Brain microvascular endothelial cell (primary cell): Measurements from ENCODE around the gene ARHGAP5.

ENCODE experiments used
- DNase-seq: peaks from one replicate; pipeline ENCODE4 v3.0.0-alpha.2; 2020
- H3K27ac ChIP-seq: fragments of 250-450 bp; sonication (Bioruptor Pico); 2 replicates; pipeline ENCODE4 v1.5.1; 2020; ENCODE audit warnings: mild to moderate bottlenecking, moderate library complexity
- H3K27me3 ChIP-seq: fragments of 250-450 bp; sonication (Bioruptor Pico); replicated peaks from 2 replicates; pipeline ENCODE4 v1.5.1; 2020; ENCODE audit warnings: mild to moderate bottlenecking
- H3K36me3 ChIP-seq: fragments of 250-450 bp; sonication (Bioruptor Pico); replicated peaks from 2 replicates; pipeline ENCODE4 v1.5.1; 2020; ENCODE audit warnings: mild to moderate bottlenecking
- H3K4me3 ChIP-seq: 2 replicates; pipeline ENCODE4 v1.5.1; 2011; ENCODE audit warnings: low read depth, mild to moderate bottlenecking, control low read depth, low read length, moderate library complexity
- in situ Hi-C: cut with HindIII; loops from 2 replicates; pipeline ENCODE4 v1.10.0; 2017; ENCODE audit warnings: low sequenced_read_pairs, low pct_ligation_motif_present
- TF ChIP-seq, protein P1 (sequence below): IDR thresholded peaks from 2 replicates; pipeline ENCODE4 v1.5.1; 2011; ENCODE audit warnings: low read depth, mild to moderate bottlenecking, moderate library complexity, low read length, control low read depth, inconsistent platforms; ENCODE audit errors: missing control alignments

The ARHGAP5 gene

GRCh38 chr14:32085182-32085844, 8.2 kb downstream of the ARHGAP5 start:
- no peak overlapping the region for H3K27ac ChIP-seq
- H3K36me3 ChIP-seq: no peaks in the 10 kb centered on the region
- H3K4me3 ChIP-seq: no peak overlapping the region
- H3K27me3 ChIP-seq: no peaks in the 10 kb centered on the region
- DNase-seq: no peak
- in situ Hi-C loops: no loop called here
- TF ChIP-seq, protein P1, sequence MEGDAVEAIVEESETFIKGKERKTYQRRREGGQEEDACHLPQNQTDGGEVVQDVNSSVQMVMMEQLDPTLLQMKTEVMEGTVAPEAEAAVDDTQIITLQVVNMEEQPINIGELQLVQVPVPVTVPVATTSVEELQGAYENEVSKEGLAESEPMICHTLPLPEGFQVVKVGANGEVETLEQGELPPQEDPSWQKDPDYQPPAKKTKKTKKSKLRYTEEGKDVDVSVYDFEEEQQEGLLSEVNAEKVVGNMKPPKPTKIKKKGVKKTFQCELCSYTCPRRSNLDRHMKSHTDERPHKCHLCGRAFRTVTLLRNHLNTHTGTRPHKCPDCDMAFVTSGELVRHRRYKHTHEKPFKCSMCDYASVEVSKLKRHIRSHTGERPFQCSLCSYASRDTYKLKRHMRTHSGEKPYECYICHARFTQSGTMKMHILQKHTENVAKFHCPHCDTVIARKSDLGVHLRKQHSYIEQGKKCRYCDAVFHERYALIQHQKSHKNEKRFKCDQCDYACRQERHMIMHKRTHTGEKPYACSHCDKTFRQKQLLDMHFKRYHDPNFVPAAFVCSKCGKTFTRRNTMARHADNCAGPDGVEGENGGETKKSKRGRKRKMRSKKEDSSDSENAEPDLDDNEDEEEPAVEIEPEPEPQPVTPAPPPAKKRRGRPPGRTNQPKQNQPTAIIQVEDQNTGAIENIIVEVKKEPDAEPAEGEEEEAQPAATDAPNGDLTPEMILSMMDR: no peak

DNA sequence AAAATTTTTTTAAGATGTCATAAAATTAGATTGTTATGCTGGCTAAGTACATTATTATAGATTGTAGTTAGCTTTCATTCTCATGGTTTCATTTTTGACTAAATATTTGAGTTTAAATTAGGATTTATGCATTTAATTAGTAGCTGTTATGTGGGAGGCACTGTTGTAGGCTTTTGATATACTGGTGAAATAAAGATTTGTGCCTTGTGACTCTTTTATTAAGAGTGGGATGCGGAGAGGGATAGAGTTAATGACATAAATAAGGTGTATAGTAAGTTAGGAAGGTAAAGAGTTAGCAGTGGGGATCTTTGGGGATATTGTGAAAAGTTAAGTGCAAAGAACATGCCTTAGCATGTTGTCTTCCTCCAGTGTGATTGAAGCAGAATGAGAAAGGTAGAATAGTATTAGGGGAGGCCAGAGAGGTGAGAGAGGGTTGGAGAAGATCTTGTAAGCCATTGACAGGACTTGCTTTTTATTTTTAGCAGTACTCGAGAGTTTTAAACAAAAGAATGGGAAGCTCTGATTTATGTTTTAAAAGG, 8.8 kb downstream of the ARHGAP5 start:
- no peak overlapping the region for H3K27ac ChIP-seq
- H3K4me3 ChIP-seq: no peak overlapping the region
- TF ChIP-seq, protein P1: no peak
- peaks cover 2% of the 10 kb centered on the region for H3K36me3 ChIP-seq
- in situ Hi-C loops: no loop called here
- no peaks in the 10 kb centered on the region for H3K27me3 ChIP-seq
- DNase-seq: no peak

DNA sequence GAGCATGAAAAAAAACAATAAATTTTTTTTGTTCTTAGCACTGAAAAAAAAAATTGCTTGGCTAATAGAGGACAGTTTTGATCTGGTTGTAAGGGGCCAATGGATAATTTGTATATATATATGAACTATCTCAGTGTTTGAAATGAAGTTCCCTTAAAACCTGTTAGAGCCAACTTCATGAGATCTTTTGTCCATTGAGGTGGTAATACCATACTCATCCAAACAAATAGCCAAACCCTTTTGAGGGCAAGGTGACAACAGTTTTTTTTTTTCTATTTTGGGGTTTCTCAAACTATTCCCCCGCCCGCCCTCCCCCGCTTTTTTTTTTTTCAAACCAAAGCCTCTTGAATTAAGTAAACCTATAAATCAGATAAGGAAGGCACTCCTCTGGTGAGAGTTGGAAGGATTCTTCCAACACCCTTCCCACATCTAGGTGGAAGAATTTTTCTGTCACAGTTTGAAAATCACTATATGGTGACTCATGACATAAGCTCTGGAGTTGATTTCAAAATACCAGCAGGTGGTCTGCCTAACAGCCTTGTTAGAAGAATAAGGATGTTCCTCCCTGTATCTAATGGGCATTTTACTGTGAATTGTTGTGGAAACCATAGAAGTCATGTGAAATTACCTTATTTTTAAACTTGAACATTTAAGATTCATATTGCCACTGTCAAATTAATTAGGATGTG, 10.2 kb downstream of the ARHGAP5 start:
- in situ Hi-C loops: no loop called here
- DNase-seq: peak; percentile 49
- Histone ChIP-seq H3K27ac (no peak overlapping the region), H3K4me3 (no peak overlapping the region), H3K36me3 (peaks cover 4% of the 10 kb centered on the region), H3K27me3 (no peaks in the 10 kb centered on the region)
- TF ChIP-seq, protein P1: no peak

DNA sequence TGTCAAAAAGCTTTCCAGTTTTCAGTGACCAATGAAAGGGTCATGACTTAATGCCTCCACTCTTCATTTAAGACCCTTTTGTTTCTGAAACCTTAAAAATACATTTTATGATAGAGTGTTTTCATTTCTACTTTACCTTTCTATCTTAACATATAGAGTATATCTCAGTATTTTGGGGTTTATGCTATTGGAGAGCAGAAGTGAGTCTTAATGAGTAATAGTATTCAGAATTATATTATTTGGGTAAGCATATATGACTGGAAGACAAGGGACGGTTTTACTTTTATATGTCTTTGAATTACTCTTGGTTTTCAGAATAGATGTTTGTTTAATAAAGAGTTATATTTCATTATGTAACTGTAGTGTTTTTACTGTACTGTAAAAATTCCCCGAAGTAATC, 10.8 kb downstream of the ARHGAP5 start:
- in situ Hi-C loops: no loop called here
- DNase-seq: no peak
- H3K36me3 ChIP-seq: peaks cover 10% of the 10 kb centered on the region
- no peak overlapping the region for H3K4me3 ChIP-seq
- H3K27ac ChIP-seq: no peak overlapping the region
- no peaks in the 10 kb centered on the region for H3K27me3 ChIP-seq
- TF ChIP-seq, protein P1: no peak

DNA sequence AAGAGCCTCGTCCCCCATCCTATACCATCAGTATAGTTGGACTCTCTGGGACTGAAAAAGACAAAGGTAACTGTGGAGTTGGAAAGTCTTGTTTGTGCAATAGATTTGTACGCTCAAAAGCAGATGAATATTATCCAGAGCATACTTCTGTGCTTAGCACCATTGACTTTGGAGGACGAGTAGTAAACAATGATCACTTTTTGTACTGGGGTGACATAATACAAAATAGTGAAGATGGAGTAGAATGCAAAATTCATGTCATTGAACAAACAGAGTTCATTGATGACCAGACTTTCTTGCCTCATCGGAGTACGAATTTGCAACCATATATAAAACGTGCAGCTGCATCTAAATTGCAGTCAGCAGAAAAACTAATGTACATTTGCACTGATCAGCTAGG, 13.6 kb downstream of the ARHGAP5 start:
- no peaks in the 10 kb centered on the region for H3K27me3 ChIP-seq
- TF ChIP-seq, protein P1: no peak
- no peak overlapping the region for H3K27ac ChIP-seq
- no peak overlapping the region for H3K4me3 ChIP-seq
- H3K36me3 ChIP-seq: peaks cover 14% of the 10 kb centered on the region
- in situ Hi-C loops: no loop called here
- DNase-seq: no peak
